HFFc6 (cell line): ENCODE results near the gene CAMK2G. TPM values are rescaled to one million over a fixed set of nuclear protein-coding genes. Genes with fewer than 3 reads are reported as not detected.

ENCODE experiments used
- DNase-seq: peaks from one replicate; pipeline ENCODE4 v3.0.0-alpha.2; 2018
- H3K27ac Mint-ChIP-seq: 2 replicates; pipeline ENCODE4 v1.8.0; 2020; ENCODE audit warnings: mild to moderate bottlenecking, mixed read lengths
- H3K27me3 Mint-ChIP-seq: 2 replicates; pipeline ENCODE4 v1.8.0; 2021; ENCODE audit warnings: mild to moderate bottlenecking, moderate library complexity, mixed read lengths; ENCODE audit not compliant: insufficient read depth
- H3K36me3 Mint-ChIP-seq: 2 replicates; pipeline ENCODE4 v1.8.0; 2021; ENCODE audit warnings: low read depth, mixed read lengths
- H3K4me1 Mint-ChIP-seq: 2 replicates; pipeline ENCODE4 v1.8.0; 2020; ENCODE audit warnings: low read depth, mixed read lengths
- H3K4me3 Mint-ChIP-seq: 2 replicates; pipeline ENCODE4 v1.8.0; 2020; ENCODE audit warnings: mild to moderate bottlenecking, moderate library complexity, mixed read lengths
- H3K9me3 Mint-ChIP-seq: 2 replicates; pipeline ENCODE4 v1.8.0; 2020; ENCODE audit warnings: mild to moderate bottlenecking, mixed read lengths
- CTCF ChIP-seq: fragments of 200-600 bp; sonication (generic); IDR thresholded peaks from 2 replicates; pipeline ENCODE4 v1.5.0; 2021; ENCODE audit warnings: antibody characterized with exemption, mild to moderate bottlenecking
- total RNA-seq, 6 experiments: library from RNA; stranded (reverse); fragmentation: NEBNext Ultra II Directional; extraction: Animal tissue kit (Norgen Biotek cat#: 25700); gene quantifications; 2 replicates in 1 of 6; 3 replicates in 5 of 6; pipeline ENCODE4 v1.2.3, GENCODE V29; 2021

CAMK2G gene
- total RNA-seq, 6 experiments from 2014 or later: 24.6 to 33.1 (median 28.1) TPM

- Mint-ChIP-seq H3K4me3 (peak overlapping the region; percentile 100), H3K9me3 (no peaks in the 10 kb centered on the region), H3K27ac (peak overlapping the region; percentile 84), H3K36me3 (peaks cover 19% of the 10 kb centered on the region), H3K27me3 (peaks cover 4% of the 10 kb centered on the region; the same call in 1 of the 2 replicates), H3K4me1 (peaks cover 32% of the 10 kb centered on the region)
- no peak for TF ChIP-seq CTCF
- no peak for DNase-seq
Measured at GRCh38 chr10:73786512-73786885, 87.9 kb downstream of the CAMK2G start.

- H3K36me3 Mint-ChIP-seq: peaks cover 19% of the 10 kb centered on the region
- peak; percentile 75 for DNase-seq
- H3K4me3 Mint-ChIP-seq: peak overlapping the region; percentile 100
- TF ChIP-seq CTCF: no peak
- no peaks in the 10 kb centered on the region for H3K9me3 Mint-ChIP-seq
- H3K27me3 Mint-ChIP-seq: peaks cover 4% of the 10 kb centered on the region; the same call in 1 of the 2 replicates
- H3K4me1 Mint-ChIP-seq: peaks cover 35% of the 10 kb centered on the region
- H3K27ac Mint-ChIP-seq: peak overlapping the region; percentile 99
Measured at GRCh38 chr10:73785721-73786511, 88.4 kb downstream of the CAMK2G start.

- peaks cover 4% of the 10 kb centered on the region; the same call in 1 of the 2 replicates for H3K27me3 Mint-ChIP-seq
- H3K9me3 Mint-ChIP-seq: no peaks in the 10 kb centered on the region
- no peak for TF ChIP-seq CTCF
- peak within 1 kb of the TSS; percentile 100 for H3K4me3 Mint-ChIP-seq
- peak; percentile 95 for DNase-seq
- H3K36me3 Mint-ChIP-seq: peaks cover 23% of the 10 kb centered on the region
- peaks cover 41% of the 10 kb centered on the region for H3K4me1 Mint-ChIP-seq
- H3K27ac Mint-ChIP-seq: peak within 1 kb of the TSS; percentile 99
Measured at GRCh38 chr10:73785211-73785720, 89.1 kb downstream of the CAMK2G start, which contains the start of gene ZSWIM8. ZSWIM8 (plus strand) TSS chr10:73785606; CDS start chr10:73785879, 273 bp downstream.

- Mint-ChIP-seq H3K4me3 (peak overlapping the region; percentile 96), H3K4me1 (peaks cover 49% of the 10 kb centered on the region), H3K27me3 (peaks cover 4% of the 10 kb centered on the region; the same call in 1 of the 2 replicates), H3K27ac (peak overlapping the region; percentile 94), H3K9me3 (no peaks in the 10 kb centered on the region), H3K36me3 (peaks cover 19% of the 10 kb centered on the region)
- no peak for DNase-seq
- no peak for TF ChIP-seq CTCF
Measured at GRCh38 chr10:73782749-73783085, 91.6 kb downstream of the CAMK2G start.

- Mint-ChIP-seq H3K27ac (peak within 1 kb of the TSS; percentile 94), H3K27me3 (peaks cover 4% of the 10 kb centered on the region; the same call in 1 of the 2 replicates), H3K36me3 (peaks cover 19% of the 10 kb centered on the region), H3K4me3 (peak within 1 kb of the TSS; percentile 96), H3K9me3 (no peaks in the 10 kb centered on the region), H3K4me1 (peaks cover 46% of the 10 kb centered on the region)
- TF ChIP-seq CTCF: no peak
- DNase-seq: peak; percentile 83
Measured at GRCh38 chr10:73781879-73782748, 92.2 kb downstream of the CAMK2G start, which contains the start of gene CHCHD1. CHCHD1 (plus strand) TSS chr10:73782048; CDS start chr10:73782076, 28 bp downstream.
